IMR-90 (cell line): ENCODE results near the gene CMIP.

Experiments
- BHLHE40 ChIP-seq: fragments of 150-350 bp; IDR thresholded peaks from 2 replicates; pipeline ENCODE4 v1.6.1; 2016; ENCODE audit warnings: mild to moderate bottlenecking, low read depth, low read length
- CEBPB ChIP-seq: IDR thresholded peaks from 2 replicates; pipeline ENCODE4 v1.6.1; 2012; ENCODE audit warnings: low read depth, low read length, improper control_type of control experiment
- MAFK ChIP-seq: IDR thresholded peaks from 2 replicates; pipeline ENCODE4 v1.6.1; 2012; ENCODE audit warnings: low read depth, low read length, improper control_type of control experiment
- MXI1 ChIP-seq: IDR thresholded peaks from 2 replicates; pipeline ENCODE4 v1.6.1; 2012; ENCODE audit warnings: low read depth, mild to moderate bottlenecking, low read length, moderate library complexity, borderline replicate concordance
- NFE2L2 ChIP-seq: fragments of 150-350 bp; IDR thresholded peaks from 2 replicates; pipeline ENCODE4 v1.6.1; 2016; ENCODE audit warnings: low read depth, mild to moderate bottlenecking, low read length
- POLR2A ChIP-seq: IDR thresholded peaks from 2 replicates; pipeline ENCODE4 v1.6.1; 2012; ENCODE audit warnings: mild to moderate bottlenecking, low read depth, low read length
- RAD21 ChIP-seq: IDR thresholded peaks from 2 replicates; pipeline ENCODE4 v1.6.1; 2012; ENCODE audit warnings: low read length, improper control_type of control experiment
- RCOR1 ChIP-seq: IDR thresholded peaks from 2 replicates; pipeline ENCODE4 v1.6.1; 2012; ENCODE audit warnings: mild to moderate bottlenecking, low read length, improper control_type of control experiment; ENCODE audit not compliant: insufficient replicate concordance
- RFX5 ChIP-seq: IDR thresholded peaks from 2 replicates; pipeline ENCODE4 v1.8.0; 2012; ENCODE audit warnings: low read depth, mild to moderate bottlenecking, low read length, moderate library complexity
- SMC3 ChIP-seq: fragments of 150-350 bp; IDR thresholded peaks from 2 replicates; pipeline ENCODE4 v1.6.1; 2016; ENCODE audit warnings: low read depth, mild to moderate bottlenecking, antibody characterized with exemption, low read length, moderate library complexity
- TF ChIP-seq, protein P1 (sequence below): conservative IDR thresholded peaks from 2 replicates; pipeline ENCODE4 v1.5.1; 2012; ENCODE audit warnings: mild to moderate bottlenecking, low read depth, low read length, improper control_type of control experiment
- TF ChIP-seq, protein P2 (sequence below): fragments of 150-350 bp; IDR thresholded peaks from 2 replicates; pipeline ENCODE4 v1.6.1; 2017; ENCODE audit warnings: mild to moderate bottlenecking, antibody characterized with exemption, low read length, low read depth
- TF ChIP-seq, protein P3 (sequence below): fragments of 150-350 bp; IDR thresholded peaks from 2 replicates; pipeline ENCODE4 v1.6.1; 2016; ENCODE audit warnings: low read depth, mild to moderate bottlenecking, low read length, moderate library complexity, borderline replicate concordance

DNA sequence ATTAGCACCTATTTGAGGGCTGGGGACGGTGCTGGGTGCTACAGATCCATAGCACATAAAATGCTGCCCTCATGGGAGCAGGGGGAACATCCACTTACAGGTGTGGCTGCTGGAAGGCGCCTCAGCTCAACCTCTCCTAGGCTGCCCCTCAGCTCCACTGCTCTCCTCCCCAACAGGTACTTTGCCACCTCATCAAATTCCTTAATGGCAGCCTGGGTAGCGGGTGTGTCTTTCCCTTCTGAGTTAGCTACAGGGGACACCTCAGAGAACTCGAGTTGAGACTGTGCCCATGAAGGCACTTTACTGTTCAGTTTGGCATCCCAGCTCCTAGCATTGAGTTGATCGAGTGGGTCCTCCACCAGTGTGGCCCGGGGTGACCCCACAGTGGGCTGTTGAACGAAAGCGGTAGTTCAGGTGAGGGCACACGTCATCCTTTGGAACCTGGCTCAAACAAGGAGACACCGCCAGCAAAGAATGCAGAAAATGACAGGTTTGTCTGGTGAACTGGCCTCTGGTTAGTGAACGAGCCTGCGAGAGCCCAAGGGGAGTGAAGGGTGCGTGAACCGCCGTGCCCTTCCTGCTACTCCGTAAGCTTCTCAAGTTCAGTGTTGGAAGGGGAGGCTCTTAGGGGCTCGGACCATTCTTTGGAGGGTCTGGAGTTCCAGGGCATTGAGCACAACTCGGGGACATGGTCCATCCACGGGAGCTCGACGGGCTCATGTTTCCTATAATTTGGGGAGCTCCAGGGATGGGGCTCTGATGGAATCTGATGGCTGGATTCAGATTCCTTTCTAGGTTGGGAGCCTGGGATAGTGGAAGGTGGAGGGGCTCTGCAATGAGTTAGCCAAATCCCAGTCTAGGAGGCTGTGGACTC, 3.5 kb upstream of the CMIP start:
- TF ChIP-seq, protein P1, sequence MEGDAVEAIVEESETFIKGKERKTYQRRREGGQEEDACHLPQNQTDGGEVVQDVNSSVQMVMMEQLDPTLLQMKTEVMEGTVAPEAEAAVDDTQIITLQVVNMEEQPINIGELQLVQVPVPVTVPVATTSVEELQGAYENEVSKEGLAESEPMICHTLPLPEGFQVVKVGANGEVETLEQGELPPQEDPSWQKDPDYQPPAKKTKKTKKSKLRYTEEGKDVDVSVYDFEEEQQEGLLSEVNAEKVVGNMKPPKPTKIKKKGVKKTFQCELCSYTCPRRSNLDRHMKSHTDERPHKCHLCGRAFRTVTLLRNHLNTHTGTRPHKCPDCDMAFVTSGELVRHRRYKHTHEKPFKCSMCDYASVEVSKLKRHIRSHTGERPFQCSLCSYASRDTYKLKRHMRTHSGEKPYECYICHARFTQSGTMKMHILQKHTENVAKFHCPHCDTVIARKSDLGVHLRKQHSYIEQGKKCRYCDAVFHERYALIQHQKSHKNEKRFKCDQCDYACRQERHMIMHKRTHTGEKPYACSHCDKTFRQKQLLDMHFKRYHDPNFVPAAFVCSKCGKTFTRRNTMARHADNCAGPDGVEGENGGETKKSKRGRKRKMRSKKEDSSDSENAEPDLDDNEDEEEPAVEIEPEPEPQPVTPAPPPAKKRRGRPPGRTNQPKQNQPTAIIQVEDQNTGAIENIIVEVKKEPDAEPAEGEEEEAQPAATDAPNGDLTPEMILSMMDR: no peak
- TF ChIP-seq SMC3 (no peak), CEBPB (no peak), NFE2L2 (no peak), MAFK (no peak), RAD21 (no peak), MXI1 (no peak), POLR2A (no peak), BHLHE40 (no peak), RCOR1 (no peak), RFX5 (no peak)
- TF ChIP-seq, protein P2, sequence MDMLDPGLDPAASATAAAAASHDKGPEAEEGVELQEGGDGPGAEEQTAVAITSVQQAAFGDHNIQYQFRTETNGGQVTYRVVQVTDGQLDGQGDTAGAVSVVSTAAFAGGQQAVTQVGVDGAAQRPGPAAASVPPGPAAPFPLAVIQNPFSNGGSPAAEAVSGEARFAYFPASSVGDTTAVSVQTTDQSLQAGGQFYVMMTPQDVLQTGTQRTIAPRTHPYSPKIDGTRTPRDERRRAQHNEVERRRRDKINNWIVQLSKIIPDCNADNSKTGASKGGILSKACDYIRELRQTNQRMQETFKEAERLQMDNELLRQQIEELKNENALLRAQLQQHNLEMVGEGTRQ: no peak
- TF ChIP-seq, protein P3, sequence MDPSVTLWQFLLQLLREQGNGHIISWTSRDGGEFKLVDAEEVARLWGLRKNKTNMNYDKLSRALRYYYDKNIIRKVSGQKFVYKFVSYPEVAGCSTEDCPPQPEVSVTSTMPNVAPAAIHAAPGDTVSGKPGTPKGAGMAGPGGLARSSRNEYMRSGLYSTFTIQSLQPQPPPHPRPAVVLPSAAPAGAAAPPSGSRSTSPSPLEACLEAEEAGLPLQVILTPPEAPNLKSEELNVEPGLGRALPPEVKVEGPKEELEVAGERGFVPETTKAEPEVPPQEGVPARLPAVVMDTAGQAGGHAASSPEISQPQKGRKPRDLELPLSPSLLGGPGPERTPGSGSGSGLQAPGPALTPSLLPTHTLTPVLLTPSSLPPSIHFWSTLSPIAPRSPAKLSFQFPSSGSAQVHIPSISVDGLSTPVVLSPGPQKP: no peak
